Measurements from ENCODE around the gene PNCK.
"Not testable (repeated sequence)": the region's sequence is repeated elsewhere in the genome, so short reads cannot be mapped to it uniquely, and the experiment has no call there.

PNCK gene

DNA sequence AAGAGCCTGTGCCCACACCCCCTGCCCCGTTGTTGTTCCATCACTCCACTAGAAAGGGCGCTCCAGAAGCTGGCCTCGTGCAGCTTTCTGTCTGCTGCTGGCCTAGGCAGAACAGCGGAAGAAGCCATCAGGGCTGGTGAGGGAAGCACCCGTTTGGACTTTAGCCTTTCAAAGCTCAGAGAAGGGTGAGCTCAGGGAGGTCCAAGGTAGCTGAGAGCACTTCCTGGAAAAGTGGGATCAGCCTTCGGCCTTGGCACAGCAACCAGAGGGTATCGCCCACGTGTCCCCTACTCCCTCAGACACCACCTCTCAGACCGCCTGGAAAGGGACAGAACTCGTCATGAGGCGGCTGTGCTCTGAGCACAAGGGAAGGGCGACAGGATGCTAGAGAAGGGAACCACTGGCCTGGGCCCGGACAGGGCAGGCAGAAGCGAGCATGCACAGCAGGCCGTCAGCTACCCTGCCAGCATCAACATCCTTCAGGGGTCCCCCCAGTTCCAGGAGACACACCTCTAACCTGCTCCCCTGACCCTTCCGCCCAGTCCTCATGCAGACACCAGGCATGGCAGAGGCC is 25.7 kb upstream of the PNCK start:
- not testable (repeated sequence) for DNase-seq (ENCODE audit: low spot score)

DNA sequence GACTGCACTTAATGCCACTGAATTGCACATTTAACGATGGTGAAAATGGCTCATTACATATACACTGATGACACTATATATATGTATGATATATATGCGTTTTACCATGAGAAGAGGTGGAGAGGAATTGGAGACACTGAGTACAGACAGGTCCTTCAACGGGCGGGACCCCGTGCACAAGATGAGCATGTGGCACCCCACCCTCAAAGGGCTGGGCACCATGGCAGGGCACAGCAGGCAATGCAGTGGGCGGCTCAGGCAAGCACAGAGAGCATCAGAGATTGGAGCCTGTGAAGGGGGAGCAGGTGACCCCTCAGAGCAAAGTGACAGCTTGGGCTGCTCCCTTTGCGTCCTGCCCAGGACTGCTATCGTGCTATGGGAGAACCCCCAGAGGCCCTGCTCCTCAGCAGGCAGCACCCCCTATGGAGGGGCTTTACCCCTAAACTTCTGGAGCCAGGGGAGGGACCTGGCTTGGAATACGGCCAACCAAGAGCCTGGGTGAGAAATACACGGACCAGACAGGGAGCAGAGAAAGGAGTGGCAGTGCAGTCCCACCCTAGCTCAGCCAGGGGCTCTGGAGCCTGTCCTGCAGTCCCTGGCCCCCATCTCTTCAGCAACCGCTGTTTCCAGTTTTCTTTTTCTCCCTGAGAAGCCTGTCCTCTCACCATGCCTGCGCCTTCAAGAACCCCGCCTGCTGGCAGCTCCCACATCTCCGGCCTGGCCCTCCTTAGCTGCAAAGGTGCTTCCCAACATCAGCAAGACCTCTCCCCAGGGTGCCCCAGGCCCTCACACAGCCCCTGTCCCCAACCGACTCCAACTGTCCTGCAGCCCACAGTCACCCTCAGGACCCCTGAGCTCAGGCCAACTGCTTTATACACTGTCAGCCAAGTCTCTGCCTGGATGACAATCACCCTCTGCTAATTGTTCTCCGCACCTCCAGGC is 24.6 kb upstream of the PNCK start:
- no peak for DNase-seq (ENCODE audit: low spot score)

DNA sequence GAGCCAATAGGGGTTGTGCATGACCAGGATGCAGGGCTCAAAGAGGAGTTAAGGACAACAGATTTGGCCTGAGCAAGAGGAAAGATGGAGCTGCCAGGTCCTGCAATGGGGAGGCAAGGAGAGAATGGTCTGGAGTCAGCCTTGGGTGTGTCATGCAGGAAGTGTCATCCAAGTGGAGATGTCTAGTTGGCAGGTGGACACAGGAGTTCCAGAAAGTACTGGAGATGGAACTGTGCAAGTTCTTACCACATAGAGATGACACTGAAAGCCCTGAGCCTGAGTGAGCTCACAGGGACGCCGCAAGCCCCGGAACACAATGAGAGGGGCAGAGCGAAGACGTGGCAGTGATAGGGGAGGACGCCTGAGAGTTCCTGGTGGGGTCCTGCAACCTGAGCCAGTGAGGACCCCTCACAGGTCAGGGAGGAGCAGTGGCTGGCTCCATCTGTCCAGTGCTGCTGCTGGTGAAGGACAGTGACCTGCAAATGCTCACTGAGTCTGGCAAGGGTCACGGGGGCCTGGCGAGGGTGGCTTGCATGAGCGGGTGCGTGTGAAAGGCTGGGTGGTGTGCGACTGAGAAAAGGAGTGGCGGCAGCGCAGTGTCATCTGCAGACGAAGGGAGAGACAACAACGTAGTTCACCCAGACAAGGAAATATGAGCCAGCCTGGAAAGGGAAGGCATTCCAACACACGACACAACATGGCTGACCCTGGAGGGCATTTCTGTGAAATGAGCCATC is 23.5 kb upstream of the PNCK start:
- not testable (repeated sequence) for DNase-seq (ENCODE audit: low spot score)

DNA sequence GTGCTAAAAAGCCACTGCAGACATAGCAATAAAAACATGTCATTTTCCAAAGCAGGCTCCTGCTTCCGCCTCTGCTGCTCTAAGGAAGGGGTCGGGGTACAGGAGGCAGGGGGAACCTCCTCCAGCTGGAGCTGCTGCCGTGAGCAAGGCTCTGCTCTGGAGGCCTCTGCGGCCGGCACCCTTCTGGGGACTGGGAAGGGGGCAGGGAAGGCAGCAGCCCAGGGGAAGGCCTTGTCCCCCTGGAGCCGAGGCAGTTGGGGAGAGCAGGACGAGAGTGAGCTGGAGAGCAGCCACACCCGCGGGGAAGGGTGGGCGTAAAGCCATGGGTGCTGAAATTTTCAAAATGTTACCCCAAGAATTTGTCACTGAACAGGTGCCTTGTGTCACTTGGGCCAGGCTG is 22.9 kb upstream of the PNCK start:
- not testable (repeated sequence) for DNase-seq (ENCODE audit: low spot score)

DNA sequence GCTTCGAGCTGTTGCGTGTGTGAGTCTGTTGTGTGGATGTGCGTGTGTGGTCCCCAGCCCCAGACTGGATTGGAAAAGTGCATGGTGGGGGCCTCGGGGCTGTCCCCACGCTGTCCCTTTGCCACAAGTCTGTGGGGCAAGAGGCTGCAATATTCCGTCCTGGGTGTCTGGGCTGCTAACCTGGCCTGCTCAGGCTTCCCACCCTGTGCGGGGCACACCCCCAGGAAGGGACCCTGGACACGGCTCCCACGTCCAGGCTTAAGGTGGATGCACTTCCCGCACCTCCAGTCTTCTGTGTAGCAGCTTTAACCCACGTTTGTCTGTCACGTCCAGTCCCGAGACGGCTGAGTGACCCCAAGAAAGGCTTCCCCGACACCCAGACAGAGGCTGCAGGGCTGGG is 22.5 kb upstream of the PNCK start:
- DNase-seq (ENCODE audit: low spot score) = no peak

DNA sequence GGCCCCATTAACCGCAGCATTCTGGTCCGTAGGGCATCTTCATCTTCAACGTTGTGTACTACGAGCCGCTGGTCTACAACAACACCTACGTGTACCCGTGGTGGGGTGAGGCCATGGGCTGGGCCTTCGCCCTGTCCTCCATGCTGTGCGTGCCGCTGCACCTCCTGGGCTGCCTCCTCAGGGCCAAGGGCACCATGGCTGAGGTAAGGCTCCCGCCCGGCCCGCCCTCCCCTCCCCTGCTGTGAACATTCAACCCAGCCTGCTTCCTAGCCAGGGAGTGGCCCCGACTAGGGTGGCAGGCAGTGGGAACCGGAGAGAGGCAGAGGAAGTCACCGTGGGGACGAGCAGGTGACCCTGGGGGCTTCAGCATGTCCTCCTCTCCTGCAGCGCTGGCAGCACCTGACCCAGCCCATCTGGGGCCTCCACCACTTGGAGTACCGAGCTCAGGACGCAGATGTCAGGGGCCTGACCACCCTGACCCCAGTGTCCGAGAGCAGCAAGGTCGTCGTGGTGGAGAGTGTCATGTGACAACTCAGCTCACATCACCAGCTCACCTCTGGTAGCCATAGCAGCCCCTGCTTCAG is 21.2 kb upstream of the PNCK start:
- DNase-seq (ENCODE audit: low spot score) = no peak

DNA sequence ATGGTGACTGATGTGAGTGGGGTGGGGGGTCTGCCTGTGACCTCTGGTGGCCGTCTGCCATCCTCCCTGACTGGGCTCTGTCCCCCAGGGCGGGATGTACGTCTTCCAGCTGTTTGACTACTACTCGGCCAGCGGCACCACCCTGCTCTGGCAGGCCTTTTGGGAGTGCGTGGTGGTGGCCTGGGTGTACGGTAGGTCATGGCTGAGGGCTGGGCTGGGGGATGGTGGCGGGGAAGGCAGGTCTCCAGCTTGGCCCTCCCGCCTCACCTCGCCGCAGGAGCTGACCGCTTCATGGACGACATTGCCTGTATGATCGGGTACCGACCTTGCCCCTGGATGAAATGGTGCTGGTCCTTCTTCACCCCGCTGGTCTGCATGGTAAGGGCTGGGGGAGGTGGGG is 20.6 kb upstream of the PNCK start:
- not testable (repeated sequence) for DNase-seq (ENCODE audit: low spot score)

DNA sequence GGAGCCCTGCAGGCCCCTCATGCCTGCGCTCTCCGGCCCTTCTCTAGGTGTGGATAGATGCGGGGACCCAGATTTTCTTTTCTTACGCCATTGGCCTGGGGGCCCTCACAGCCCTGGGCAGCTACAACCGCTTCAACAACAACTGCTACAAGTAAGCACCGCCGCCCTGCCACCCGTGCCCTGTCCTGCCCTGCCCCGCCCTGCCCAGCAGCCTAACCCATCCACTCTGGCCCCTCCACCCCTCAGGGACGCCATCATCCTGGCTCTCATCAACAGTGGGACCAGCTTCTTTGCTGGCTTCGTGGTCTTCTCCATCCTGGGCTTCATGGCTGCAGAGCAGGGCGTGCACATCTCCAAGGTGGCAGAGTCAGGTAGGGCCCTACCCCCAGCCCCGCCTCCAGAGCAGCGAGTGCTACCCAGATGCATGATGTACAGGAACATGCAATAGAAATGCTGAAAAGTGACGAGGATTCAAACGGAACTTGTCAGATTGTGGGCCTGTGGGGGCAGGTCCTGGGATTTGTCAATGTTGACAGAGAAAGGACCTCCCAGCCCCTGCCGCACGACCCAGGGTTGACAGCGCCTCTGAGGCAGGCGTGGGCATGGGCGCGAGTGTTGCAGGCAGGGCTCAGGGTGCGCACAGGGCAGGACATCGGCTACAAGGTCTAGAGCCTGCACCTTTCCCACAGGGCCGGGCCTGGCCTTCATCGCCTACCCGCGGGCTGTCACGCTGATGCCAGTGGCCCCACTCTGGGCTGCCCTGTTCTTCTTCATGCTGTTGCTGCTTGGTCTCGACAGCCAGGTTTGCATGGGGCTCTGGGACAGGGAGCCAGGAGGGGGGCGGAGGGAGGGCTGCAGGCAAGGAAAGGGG is 19.8 kb upstream of the PNCK start:
- DNase-seq (ENCODE audit: low spot score) = no peak

DNA sequence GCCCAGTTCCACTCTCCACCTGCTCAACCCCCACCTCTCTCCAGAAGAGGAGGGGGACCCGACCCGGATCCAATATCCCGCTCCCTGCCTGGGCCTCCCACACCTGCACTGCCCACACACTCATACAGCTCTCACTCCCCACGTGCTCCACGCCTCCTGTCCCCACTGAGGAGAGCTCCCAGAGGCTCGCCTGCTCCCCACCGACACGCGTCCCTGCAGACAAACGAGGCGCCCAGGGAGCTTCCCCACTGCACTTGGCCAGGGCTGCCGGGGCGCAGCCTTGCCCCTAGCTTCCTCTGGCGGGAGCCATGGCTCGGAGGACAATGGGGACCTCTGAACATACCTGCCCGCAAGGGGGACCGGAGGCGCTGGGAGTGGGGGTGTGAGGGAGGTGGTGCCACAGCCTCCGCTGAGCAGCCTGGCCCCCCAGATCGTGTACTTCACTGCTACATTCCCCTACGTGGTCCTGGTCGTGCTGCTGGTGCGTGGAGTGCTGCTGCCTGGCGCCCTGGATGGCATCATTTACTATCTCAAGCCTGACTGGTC is 19.1 kb upstream of the PNCK start:
- DNase-seq (ENCODE audit: low spot score) = no peak

DNA sequence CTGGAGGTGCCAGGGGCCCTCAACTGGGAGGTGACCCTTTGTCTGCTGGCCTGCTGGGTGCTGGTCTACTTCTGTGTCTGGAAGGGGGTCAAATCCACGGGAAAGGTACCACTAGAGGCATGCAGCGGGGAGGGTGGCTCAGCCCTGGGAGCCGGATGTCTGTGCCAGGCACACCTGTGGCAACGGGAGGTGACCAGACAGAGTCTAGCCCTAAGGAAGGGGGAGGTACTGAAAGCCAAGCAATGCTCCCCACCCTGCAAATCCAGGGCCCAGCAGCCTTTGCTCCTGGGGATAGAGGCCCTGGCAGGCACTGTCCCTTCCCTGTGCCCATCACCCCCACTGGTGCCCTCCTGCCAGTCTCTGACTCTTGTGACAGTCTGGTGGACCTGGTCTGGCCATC is 18.4 kb upstream of the PNCK start:
- no peak for DNase-seq (ENCODE audit: low spot score)

DNA sequence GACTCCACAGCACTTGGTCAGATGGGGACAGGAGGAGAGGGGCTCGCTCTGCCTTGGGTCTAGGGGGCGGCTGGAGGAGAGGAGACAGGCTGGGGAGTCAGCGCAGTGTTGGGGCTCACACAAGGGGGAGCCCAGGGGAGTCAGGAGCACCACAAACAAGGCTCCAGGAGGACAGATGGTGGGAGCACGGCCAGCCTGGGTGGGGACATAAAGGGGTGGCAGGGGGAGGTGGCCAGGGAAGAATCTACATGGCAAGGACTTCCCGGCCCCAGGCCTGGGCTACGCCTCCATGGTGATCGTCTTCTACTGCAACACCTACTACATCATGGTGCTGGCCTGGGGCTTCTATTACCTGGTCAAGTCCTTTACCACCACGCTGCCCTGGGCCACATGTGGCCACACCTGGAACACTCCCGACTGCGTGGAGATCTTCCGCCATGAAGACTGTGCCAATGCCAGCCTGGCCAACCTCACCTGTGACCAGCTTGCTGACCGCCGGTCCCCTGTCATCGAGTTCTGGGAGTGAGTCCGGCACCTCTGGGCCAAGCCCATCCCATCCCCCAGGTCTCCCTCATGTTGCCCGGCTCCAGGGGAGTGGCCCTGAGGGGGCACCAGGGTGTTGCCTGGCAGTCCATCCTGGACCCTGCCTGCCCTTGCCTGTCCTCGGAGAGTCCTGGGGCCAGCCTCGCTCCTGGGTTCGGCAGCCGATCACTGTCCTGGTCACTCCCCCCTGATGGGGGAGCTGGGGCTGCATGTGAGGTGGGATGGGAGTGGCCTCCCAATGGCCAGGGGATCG is 17.6 kb upstream of the PNCK start:
- not testable (repeated sequence) for DNase-seq (ENCODE audit: low spot score)

DNA sequence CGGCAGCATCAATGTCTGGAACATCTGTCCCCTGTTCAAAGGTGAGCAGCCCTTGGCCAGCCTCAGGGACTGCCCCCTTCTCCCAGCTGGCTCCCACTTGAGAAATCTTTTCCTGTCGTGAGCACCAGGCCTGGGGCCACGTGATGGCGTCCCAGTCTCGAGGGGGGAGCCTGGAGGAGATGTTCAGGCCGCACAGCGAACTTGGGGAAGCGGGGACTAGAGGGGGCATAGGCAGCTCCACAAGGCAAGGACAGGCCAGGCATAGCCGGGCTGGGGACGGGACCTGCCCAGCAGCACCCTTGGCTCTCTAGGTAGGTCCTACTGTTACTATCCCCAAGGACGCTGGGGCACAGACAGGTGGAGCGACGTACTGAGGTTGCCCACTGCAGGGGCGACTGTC is 16.9 kb upstream of the PNCK start:
- DNase-seq (ENCODE audit: low spot score) = no peak

DNA sequence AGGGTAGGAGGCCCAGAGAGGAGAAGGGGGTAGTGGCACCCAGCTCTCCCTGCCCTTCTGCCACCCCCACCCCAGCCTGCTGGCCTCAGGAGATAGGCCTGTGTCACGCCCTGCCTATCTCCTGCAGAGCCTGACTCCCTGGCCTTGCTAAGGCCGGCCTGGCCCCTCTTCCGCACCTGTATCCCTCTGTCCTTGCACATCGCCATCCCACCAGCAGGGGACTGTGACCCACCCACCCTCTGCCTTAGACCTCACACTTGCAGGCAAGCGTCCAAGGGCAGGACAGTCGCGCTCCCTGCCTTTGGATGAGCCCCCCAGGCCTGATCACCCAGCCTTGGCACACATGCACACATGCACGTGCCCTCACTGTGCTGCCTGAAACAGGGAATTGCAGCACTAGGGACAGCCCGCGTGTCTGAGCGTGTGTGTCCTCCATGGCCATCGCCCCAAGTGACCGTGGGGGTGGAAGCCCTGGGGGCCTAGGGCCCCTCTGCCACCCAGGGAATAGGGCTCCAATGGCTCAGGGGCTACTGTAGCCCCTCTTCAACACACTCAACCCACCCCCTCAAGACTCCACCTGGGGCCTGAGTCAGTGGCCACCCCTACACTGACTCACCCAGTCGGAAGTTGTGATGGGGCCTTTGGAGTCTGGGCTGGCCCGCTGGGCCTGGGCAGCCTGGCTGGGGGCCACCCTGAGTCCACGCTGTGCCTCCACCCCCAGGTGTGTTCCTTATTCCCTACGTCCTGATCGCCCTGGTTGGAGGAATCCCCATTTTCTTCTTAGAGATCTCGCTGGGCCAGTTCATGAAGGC is 16.2 kb upstream of the PNCK start:
- peak; percentile 60 for DNase-seq (ENCODE audit: low spot score)

DNA sequence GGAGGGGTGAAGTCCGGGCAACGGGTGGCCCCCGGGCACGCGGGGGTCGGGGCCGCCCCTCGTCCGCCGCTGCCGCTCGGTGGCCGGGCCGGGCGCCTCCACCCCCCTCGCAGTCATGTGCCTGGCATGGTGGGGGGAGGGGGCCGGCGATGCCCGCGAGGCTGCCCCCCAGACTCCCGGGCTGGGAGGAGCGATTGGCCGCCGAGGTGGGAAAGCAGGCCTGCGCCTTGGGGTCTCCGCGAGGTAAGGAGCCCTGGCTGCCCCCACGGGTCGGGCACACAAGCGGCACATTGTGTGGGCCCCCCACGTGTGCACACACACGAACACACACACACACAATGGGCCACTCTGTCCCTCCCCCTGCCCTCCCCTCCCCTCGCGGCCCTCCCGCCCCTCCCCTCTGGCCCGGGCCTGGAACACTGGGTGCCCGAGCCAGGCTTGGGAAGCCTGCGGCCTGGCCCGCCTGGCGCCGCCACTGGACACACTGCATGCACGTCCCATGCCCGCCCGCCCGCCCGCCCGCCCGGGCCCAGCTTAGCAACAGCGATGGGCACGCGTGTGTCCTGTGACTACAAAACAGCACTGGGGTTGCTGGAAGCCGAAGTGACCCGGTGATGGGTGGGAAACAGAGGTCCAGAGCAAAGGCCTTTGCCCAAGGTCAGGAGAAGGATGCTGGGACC is 15.4 kb upstream of the PNCK start:
- peak; percentile 48 for DNase-seq (ENCODE audit: low spot score)

DNA sequence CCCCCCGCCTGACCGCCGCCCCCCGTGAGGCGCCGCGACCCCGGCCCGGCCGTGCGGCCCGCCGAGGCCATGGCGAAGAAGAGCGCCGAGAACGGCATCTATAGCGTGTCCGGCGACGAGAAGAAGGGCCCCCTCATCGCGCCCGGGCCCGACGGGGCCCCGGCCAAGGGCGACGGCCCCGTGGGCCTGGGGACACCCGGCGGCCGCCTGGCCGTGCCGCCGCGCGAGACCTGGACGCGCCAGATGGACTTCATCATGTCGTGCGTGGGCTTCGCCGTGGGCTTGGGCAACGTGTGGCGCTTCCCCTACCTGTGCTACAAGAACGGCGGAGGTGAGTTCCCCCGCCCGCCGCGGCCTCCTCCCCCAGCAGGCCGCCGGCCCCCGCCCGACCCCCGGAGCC is 14.9 kb upstream of the PNCK start:
- DNase-seq (ENCODE audit: low spot score) = no peak

DNA sequence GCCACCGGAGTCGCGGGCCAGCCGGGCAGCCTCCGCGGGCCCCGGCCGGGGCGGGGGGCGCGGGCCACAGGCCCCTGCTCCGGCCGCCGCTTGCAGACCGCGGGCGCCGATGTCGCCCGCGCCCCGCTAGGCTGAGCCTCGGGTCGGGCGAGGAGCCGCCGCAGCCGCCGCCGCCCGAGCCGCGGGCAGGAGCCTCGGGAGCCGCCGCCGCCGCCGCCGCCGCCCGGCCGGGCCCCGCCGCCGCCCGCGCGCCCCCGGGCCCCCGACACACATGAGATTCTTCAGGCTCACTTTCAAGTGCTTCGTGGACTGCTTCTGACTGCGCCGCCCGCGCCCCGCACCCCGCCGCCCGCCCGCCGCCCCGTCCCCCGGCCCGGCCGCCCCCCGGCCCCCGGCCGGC is 14.5 kb upstream of the PNCK start:
- no peak for DNase-seq (ENCODE audit: low spot score)

DNA sequence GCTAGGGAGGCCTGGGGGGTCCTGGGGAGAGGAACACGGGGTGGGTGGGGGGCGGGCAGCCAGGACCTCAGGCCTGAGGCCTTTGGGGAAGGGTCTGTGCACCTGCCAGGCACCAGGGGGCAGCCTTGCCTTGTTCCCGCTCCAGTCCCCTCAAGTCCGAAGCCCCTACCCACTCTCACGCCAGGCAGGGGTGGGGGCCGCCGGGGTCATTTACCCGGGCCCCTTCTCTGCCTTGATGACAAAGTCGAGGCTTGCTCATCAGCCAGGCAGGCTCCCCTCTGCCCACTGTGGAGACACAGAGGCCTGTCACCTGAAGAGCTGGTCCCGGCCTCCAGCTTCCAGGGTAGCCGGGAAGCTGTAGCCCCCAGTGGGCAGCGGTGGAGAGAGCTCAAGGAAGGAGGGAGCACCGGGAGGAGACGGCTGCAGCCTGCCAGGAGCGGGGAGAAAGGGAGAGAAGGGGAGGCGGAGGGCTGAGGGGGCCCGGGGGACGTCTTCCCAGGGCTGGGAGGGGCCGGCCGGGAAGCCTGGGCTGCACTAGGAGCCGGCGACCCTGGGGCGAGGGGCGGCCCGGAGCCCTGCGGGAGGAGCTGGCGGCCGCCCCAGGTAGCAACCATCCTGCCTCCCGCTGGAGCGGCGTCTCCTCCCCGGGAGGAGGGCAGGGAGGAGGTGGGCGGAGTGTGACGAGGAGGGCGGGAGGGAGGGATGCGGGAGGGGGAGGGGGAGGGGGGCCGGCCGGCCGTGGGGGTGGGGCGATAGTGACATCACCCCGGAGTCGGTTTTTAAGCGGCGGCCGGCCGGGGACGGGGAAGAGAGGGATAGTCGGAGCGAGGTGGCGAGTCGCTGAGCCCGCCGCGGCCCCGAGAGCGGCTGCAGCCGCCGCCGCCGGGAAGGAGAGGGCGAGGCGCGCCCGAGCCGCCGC is 13.8 kb upstream of the PNCK start, which contains the start of gene SLC6A8:
SLC6A8 (plus strand) TSS at position 806 of the 919 bp plus-strand sequence. CDS start 649 bp downstream, outside the sequence.
- DNase-seq (ENCODE audit: low spot score) = peak; percentile 65

DNA sequence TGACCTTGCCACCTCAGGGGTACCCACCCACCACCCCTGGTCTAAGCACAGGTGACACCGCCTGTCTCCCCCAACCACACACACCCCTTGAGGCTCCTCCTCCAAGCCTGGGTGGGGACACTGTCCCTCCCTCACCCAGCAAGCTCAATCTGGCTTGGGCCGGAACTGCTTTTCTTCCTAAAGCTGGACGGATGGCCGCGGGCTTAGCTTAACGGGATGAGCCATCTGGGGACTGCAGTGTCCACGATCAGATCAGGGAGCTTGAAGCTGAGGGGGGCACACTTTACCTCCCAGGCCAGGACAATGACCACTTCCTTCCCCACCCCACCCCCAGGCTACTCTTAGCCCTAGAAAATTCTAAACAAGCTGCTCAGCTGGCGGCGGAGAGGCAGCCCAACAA is 13.1 kb upstream of the PNCK start:
- DNase-seq (ENCODE audit: low spot score) = no peak

All from RKO (cell line).